ENCODE results near the gene MUC16.
"Not testable (repeated sequence)": the region's sequence is repeated elsewhere in the genome, so short reads cannot be mapped to it uniquely, and the experiment has no call there.

Gene MUC16

GRCh38 chr19:9009935-9010651 is at the start of gene MUC16:
Gene MUC16 (minus strand): TSS chr19:9010409.
- TF ChIP-seq CTCF (conservative IDR thresholded peaks at IDR 0.05), result no peak
- TF ChIP-seq ZFX (IDR thresholded peaks at IDR 0.05), result no peak
- no peak within 1 kb of the TSS for H3K27ac ChIP-seq

- no peak overlapping the region for H3K27ac ChIP-seq
- TF ChIP-seq CTCF (conservative IDR thresholded peaks at IDR 0.05) (no peak), ZFX (IDR thresholded peaks at IDR 0.05) (no peak)
These were observed 48.9 kb upstream of the MUC16 start for GRCh38 chr19:9058905-9059667.

DNA sequence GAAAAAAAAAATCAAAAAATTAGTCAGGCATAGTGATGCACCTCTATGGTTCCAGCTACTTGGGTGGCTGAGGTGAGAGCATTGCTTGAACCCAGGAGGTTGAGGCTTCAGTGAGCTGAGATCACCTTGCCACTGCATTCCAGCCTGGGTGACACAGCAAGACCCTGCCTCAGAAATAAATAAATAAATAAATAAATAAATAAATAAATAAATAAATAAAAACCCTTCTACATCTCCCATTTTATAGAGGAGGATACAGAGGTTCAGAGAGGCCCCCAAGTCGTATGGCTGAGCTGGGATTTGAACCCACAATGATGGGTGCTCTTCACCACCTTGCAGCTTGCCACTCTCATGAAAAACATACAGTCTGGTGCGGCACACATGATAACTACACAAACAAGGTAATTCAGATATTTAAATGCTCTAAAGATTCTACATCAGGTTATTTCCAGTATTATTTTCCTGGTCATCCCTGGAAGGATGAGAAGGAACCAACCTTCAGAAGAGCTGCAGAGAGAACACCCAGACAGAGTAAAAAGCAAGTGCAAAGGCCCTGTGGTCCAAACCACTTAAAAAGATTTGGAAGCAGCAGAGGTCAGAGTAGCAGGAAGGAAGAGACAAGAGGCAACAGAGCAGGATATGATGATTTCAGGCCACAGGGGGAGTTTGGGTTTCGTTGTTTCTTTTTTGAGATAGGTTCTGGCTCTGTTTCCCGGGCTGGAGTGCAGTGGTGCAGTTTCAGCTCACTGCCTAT is 47.5 kb upstream of the MUC16 start:
- no peak overlapping the region for H3K27ac ChIP-seq

GRCh38 chr19:9056131-9056530 is 45.9 kb upstream of the MUC16 start:
- not testable (repeated sequence) for H3K27ac ChIP-seq

More for the DNA sequence above, 47.5 kb upstream of the MUC16 start:
- TF ChIP-seq CTCF (conservative IDR thresholded peaks at IDR 0.05), result no peak
- TF ChIP-seq ZFX (IDR thresholded peaks at IDR 0.05), result no peak

DNA sequence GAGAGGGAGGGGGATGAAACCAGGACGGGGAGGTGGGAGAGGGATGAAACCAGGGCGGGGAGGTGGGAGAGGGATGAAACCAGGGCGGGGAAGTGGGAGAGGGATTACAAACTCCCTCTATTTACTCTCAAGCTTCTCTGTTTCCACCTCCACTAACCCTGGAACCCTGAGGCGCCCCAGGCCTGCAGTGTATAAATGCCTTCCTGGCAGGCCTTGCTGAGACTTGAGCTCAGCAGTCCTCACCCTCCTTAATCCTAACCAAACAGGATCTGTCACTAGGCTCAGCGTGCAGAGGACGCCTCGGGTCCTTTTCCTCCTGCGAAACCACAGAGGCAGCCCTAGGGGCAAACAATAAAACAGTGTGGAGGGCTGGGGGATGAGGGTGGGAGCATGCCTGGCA is 44.6 kb upstream of the MUC16 start:
- TF ChIP-seq CTCF (conservative IDR thresholded peaks at IDR 0.05), result no peak
- no peak overlapping the region for H3K27ac ChIP-seq

DNA sequence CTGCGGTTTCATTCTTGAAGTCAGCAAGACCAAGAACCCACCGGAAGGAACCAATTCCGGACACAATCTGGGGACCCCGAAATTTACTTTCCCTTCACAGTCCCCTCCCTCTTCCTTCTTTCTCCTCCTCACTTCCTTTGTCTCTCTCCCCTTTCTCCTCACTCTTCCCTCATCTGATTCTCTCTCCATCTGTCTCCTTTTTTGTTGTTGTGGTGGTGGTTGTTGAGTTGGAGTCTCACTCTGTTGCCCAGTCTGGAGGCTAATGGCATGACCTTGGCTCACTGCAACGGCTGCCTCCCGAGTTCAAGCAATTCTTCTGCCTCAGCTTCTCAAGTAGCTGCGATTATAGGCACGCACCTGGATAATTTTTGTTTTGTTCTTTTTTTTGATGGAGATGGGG is 44.0 kb upstream of the MUC16 start:
- no peak overlapping the region for H3K27ac ChIP-seq
- TF ChIP-seq CTCF (conservative IDR thresholded peaks at IDR 0.05) (no peak), ZFX (IDR thresholded peaks at IDR 0.05) (no peak)

- H3K27ac ChIP-seq, result not testable (repeated sequence)
These were observed 43.5 kb upstream of the MUC16 start for GRCh38 chr19:9053674-9054073.

DNA sequence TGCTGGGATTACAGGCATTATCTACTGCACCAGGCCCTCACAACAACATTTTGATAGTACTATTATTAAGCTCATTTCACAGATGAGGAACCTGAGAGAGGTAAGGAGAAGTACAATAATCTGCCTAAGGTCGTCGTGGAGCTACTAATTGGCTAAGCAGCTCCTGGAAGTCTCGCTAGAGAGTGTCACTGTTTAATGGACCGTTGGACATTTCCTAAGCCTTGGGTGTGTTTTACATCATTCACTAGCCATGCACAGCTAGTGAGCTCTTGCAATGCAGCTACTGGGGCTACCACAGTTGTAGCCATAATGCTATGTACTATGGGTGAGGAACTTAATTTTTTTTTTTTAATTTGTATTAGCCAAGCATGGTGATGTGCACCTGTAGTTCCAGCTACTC is 42.7 kb upstream of the MUC16 start:
- TF ChIP-seq ZFX (IDR thresholded peaks at IDR 0.05), result no peak
- no peak overlapping the region for H3K27ac ChIP-seq
